HL-60 (cell line): ENCODE results near the gene WARS2.
"Not testable (repeated sequence)": the region's sequence is repeated elsewhere in the genome, so short reads cannot be mapped to it uniquely, and the experiment has no call there.

Experiments
- DNase-seq, 2 experiments: peaks; one replicate each; pipeline ENCODE4 v3.0.0-alpha.2; 2010 to 2020; ENCODE audit warnings: low read depth in 1 of 2, low spot score in 1 of 2
- H3K27ac ChIP-seq: fragments of 250-450 bp; sonication (Bioruptor Pico); replicated peaks from 2 replicates; pipeline ENCODE4 v1.5.1; 2020; ENCODE audit warnings: mild to moderate bottlenecking, moderate library complexity
- H3K27me3 ChIP-seq: fragments of 250-450 bp; sonication (Bioruptor Pico); 2 replicates; pipeline ENCODE4 v1.5.1; 2021; ENCODE audit warnings: mild to moderate bottlenecking, moderate library complexity; ENCODE audit not compliant: insufficient read depth, poor library complexity, severe bottlenecking
- H3K4me3 ChIP-seq: replicated peaks from 2 replicates; pipeline ENCODE4 v1.5.1; 2011; ENCODE audit warnings: mild to moderate bottlenecking, control low read depth, low read length; ENCODE audit not compliant: insufficient read depth
- GABPA ChIP-seq: IDR thresholded peaks from 2 replicates; pipeline ENCODE4 v1.6.1; 2012; ENCODE audit warnings: low read depth
- POLR2AphosphoS5 ChIP-seq: IDR thresholded peaks from 2 replicates; pipeline ENCODE4 v1.6.1; 2012; ENCODE audit warnings: low read depth
- SPI1 ChIP-seq: IDR thresholded peaks from 2 replicates; pipeline ENCODE4 v1.6.1; 2012; ENCODE audit warnings: low read depth, mild to moderate bottlenecking, borderline replicate concordance
- TF ChIP-seq, protein P1 (sequence below): IDR thresholded peaks from 2 replicates; pipeline ENCODE4 v1.6.1; 2012; ENCODE audit warnings: low read depth; ENCODE audit not compliant: insufficient replicate concordance
- TF ChIP-seq, protein P2 (sequence below): IDR thresholded peaks from one replicate; pipeline ENCODE4 v1.5.1; 2011; ENCODE audit warnings: low read length, control low read depth, inconsistent platforms; ENCODE audit not compliant: insufficient read depth

Gene WARS2

DNA sequence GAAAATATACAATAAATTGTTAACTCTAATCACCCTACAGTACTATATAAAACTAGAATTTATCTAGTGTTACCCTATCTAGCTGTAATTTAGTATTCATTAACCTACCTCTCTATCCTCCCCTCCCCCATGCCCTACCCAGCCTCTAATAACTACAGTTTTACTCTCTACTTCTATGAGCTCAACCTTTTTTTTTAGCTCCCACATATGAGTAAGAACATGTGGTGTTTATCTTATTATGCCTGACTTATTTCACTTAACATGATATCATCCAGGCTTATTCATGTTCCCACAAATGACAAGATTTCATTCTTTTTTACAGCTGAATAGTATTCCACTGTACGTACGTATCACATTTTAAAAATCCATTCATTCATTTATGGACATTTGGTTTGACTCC, 46.0 kb upstream of the WARS2 start:
- TF ChIP-seq SPI1 (no peak), GABPA (no peak), POLR2AphosphoS5 (no peak)
- TF ChIP-seq, protein P1, sequence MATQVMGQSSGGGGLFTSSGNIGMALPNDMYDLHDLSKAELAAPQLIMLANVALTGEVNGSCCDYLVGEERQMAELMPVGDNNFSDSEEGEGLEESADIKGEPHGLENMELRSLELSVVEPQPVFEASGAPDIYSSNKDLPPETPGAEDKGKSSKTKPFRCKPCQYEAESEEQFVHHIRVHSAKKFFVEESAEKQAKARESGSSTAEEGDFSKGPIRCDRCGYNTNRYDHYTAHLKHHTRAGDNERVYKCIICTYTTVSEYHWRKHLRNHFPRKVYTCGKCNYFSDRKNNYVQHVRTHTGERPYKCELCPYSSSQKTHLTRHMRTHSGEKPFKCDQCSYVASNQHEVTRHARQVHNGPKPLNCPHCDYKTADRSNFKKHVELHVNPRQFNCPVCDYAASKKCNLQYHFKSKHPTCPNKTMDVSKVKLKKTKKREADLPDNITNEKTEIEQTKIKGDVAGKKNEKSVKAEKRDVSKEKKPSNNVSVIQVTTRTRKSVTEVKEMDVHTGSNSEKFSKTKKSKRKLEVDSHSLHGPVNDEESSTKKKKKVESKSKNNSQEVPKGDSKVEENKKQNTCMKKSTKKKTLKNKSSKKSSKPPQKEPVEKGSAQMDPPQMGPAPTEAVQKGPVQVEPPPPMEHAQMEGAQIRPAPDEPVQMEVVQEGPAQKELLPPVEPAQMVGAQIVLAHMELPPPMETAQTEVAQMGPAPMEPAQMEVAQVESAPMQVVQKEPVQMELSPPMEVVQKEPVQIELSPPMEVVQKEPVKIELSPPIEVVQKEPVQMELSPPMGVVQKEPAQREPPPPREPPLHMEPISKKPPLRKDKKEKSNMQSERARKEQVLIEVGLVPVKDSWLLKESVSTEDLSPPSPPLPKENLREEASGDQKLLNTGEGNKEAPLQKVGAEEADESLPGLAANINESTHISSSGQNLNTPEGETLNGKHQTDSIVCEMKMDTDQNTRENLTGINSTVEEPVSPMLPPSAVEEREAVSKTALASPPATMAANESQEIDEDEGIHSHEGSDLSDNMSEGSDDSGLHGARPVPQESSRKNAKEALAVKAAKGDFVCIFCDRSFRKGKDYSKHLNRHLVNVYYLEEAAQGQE, result no peak
- TF ChIP-seq, protein P2, sequence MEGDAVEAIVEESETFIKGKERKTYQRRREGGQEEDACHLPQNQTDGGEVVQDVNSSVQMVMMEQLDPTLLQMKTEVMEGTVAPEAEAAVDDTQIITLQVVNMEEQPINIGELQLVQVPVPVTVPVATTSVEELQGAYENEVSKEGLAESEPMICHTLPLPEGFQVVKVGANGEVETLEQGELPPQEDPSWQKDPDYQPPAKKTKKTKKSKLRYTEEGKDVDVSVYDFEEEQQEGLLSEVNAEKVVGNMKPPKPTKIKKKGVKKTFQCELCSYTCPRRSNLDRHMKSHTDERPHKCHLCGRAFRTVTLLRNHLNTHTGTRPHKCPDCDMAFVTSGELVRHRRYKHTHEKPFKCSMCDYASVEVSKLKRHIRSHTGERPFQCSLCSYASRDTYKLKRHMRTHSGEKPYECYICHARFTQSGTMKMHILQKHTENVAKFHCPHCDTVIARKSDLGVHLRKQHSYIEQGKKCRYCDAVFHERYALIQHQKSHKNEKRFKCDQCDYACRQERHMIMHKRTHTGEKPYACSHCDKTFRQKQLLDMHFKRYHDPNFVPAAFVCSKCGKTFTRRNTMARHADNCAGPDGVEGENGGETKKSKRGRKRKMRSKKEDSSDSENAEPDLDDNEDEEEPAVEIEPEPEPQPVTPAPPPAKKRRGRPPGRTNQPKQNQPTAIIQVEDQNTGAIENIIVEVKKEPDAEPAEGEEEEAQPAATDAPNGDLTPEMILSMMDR, result no peak
- DNase-seq, result no peak
- no peak overlapping the region for H3K27ac ChIP-seq
- H3K27me3 ChIP-seq, result no peaks in the 10 kb centered on the region
- H3K4me3 ChIP-seq, result no peak overlapping the region

DNA sequence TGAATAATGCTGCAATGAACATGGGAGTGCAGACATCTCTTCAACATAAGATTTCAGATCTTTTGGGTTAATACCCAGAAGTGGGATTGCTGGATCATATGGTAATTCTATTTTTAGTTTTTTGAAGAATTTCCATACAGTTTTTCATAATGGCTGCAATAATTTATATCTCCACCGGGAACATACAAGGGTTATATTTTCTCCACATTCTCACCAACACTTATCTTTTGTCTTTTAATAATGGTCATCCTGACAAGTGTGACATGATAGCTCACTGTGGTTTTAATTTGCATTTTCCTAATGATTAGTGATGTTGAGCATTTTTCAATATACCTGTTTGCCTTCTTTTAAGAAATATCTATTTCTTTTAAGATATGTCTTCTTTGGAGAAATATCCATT, 44.5 kb upstream of the WARS2 start:
- TF ChIP-seq POLR2AphosphoS5, result no peak
- TF ChIP-seq, protein P1, result no peak
- no peak for DNase-seq
- H3K27ac ChIP-seq, result no peak overlapping the region
- H3K4me3 ChIP-seq, result no peak overlapping the region
- no peaks in the 10 kb centered on the region for H3K27me3 ChIP-seq

DNA sequence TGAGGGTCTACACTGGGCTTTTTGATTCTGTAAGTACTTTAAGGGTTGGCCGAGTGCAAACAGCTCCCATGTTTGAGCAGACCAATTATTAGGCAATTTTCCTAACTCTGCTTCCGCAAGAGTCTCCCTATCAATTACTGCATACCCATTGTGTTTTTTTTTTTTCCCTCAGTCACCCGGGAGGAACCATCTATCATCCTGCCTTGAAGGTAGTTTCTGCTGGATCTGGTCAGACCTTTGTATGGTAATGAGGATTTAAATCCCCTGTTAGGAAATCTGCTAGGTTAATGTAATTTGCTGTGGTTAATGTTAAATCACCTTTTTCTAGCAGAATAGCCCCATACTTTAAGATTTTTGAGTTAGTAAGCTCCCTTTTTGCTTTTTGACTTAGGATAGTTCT, 40.8 kb upstream of the WARS2 start:
- DNase-seq, result no peak
- no peak for TF ChIP-seq SPI1
- no peak for TF ChIP-seq GABPA
- TF ChIP-seq, protein P1, result no peak
- no peak for TF ChIP-seq POLR2AphosphoS5
- TF ChIP-seq, protein P2, result no peak
- Histone ChIP-seq H3K27ac (no peak overlapping the region), H3K27me3 (no peaks in the 10 kb centered on the region), H3K4me3 (no peak overlapping the region)

DNA sequence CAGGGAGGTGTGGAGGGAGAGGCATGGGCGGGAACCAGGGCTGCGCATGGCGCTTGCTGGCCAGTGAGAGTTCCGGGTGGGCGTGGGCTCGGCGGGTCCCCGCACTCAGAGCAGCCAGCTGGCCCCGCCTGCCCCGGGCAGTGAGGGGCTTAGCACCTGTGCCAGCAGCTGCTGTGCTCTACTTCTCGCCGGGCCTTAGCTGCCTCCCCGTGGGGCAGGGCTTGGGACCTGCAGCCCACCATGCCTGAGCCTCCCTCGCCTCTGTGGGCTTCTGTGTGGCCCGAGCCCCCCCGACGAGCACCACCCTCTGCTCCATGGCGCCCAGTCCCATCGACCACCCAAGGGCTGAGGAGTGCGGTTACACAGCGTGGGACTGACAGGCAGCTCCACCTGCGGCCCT, 38.6 kb upstream of the WARS2 start:
- TF ChIP-seq GABPA (no peak), SPI1 (no peak), POLR2AphosphoS5 (no peak)
- TF ChIP-seq, protein P1, result no peak
- TF ChIP-seq, protein P2, result no peak
- H3K27ac ChIP-seq, result no peak overlapping the region
- no peak for DNase-seq
- H3K4me3 ChIP-seq, result no peak overlapping the region
- H3K27me3 ChIP-seq, result no peaks in the 10 kb centered on the region

DNA sequence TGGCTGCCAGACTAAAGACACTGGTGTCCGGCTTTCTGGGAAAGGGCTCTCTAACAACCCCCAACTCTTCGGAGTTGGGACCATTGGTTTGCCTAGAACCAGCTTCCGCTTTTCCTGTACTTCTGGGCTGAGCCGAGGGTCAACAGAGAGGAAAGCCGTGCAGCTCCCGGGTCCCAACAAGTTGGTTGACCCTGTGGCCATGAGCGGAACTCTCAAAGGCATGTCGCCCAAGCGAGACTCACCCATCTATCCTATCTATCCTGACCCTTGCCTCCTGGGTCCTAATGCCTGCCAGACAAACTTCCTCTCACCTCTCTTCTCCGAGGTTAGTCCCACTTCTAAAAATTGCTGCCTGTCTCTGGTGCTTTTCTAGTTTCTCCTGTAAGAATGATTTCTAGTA, 32.5 kb upstream of the WARS2 start:
- not testable (repeated sequence) for H3K4me3 ChIP-seq, H3K27me3 ChIP-seq, H3K27ac ChIP-seq, DNase-seq
